Skin epidermis (tissue), 12 donors: Measurements from ENCODE around the gene MYL6.
A peak's percentile ranks its signal among the peaks of the same experiment; 100 is the strongest.
"Not testable (repeated sequence)": the region's sequence is repeated elsewhere in the genome, so short reads cannot be mapped to it uniquely, and the experiment has no call there.

ENCODE experiments used
- H3K27ac ChIP-seq, 21 experiments: fragments of 200-600 bp; sonication (generic) in 11 of 21; one replicate each; pipeline ENCODE4 v1.5.0; 2020; ENCODE audit warnings: mild to moderate bottlenecking in 3 of 21, inconsistent platforms in 2 of 21, moderate library complexity in 2 of 21
- H3K4me3 ChIP-seq, 7 experiments: fragments of 200-600 bp; sonication (generic) in 2 of 7; one replicate each; pipeline ENCODE4 v1.5.0; 2020; ENCODE audit warnings: inconsistent platforms in 2 of 7, mild to moderate bottlenecking in 2 of 7, moderate library complexity in 1 of 7

The MYL6 gene

GRCh38 chr12:56165369-56165768 lies 7.2 kb downstream of the MYL6 start:
- Histone ChIP-seq H3K27ac (peak overlapping the region in 2 of 21 experiments; percentile 23 to 28), H3K4me3 (no peak overlapping the region)

- no peak overlapping the region for H3K27ac ChIP-seq
- no peak overlapping the region for H3K4me3 ChIP-seq
These were observed 11.1 kb downstream of the MYL6 start for GRCh38 chr12:56169229-56169759.

- Histone ChIP-seq H3K4me3 (no peak overlapping the region), H3K27ac (no peak overlapping the region)
These were observed 14.7 kb downstream of the MYL6 start for GRCh38 chr12:56172839-56173238.

GRCh38 chr12:56178347-56178746 lies 20.2 kb downstream of the MYL6 start:
- H3K27ac ChIP-seq: no peak overlapping the region
- H3K4me3 ChIP-seq: no peak overlapping the region

GRCh38 chr12:56186957-56187356 lies 28.8 kb downstream of the MYL6 start:
- Histone ChIP-seq H3K4me3 (no peak overlapping the region), H3K27ac (peak overlapping the region in 1 of 21 experiments; percentile 18)

- peak overlapping the region; percentile 74 to 95 (median 85) for H3K4me3 ChIP-seq
- H3K27ac ChIP-seq: peak overlapping the region in 20 of 21 experiments; percentile 84 to 98 (median 93)
These were observed 30.1 kb downstream of the MYL6 start for GRCh38 chr12:56188131-56188777.

- Histone ChIP-seq H3K4me3 (peak overlapping the region; percentile 74 to 95 (median 85)), H3K27ac (peak overlapping the region; percentile 84 to 98 (median 93))
These were observed 30.6 kb downstream of the MYL6 start for GRCh38 chr12:56188778-56189098.

GRCh38 chr12:56189099-56189917 lies 31.1 kb downstream of the MYL6 start, which contains the start of gene SMARCC2:
TSS of gene SMARCC2 (minus strand) at chr12:56189483. CDS start at chr12:56189461, 22 bp downstream.
- Histone ChIP-seq H3K4me3 (peak within 1 kb of the TSS; percentile 74 to 95 (median 85)), H3K27ac (peak within 1 kb of the TSS; percentile 84 to 98 (median 93))

GRCh38 chr12:56189918-56190694 lies 31.9 kb downstream of the MYL6 start:
- peak overlapping the region; percentile 37 to 98 (median 91) for H3K27ac ChIP-seq
- H3K4me3 ChIP-seq: peak overlapping the region; percentile 47 to 95 (median 85)

GRCh38 chr12:56190695-56191155 lies 32.6 kb downstream of the MYL6 start:
- H3K4me3 ChIP-seq: peak overlapping the region; percentile 47 to 95 (median 85)
- H3K27ac ChIP-seq: peak overlapping the region in 20 of 21 experiments; percentile 66 to 98 (median 91)

- Histone ChIP-seq H3K27ac (no peak overlapping the region), H3K4me3 (no peak overlapping the region)
These were observed 34.4 kb downstream of the MYL6 start for GRCh38 chr12:56192582-56192981.

GRCh38 chr12:56193025-56193578 lies 34.9 kb downstream of the MYL6 start:
- Histone ChIP-seq H3K4me3 (no peak overlapping the region), H3K27ac (no peak overlapping the region)

GRCh38 chr12:56196818-56197550 lies 38.8 kb downstream of the MYL6 start:
- H3K27ac ChIP-seq, H3K4me3 ChIP-seq: not testable (repeated sequence)

- H3K4me3 ChIP-seq: no peak overlapping the region
- H3K27ac ChIP-seq: no peak overlapping the region
These were observed 39.9 kb downstream of the MYL6 start for GRCh38 chr12:56197921-56198635.

GRCh38 chr12:56198836-56199235 lies 40.7 kb downstream of the MYL6 start:
- Histone ChIP-seq H3K27ac (no peak overlapping the region), H3K4me3 (no peak overlapping the region)

- H3K4me3 ChIP-seq: no peak overlapping the region
- H3K27ac ChIP-seq: no peak overlapping the region
These were observed 44.2 kb downstream of the MYL6 start for GRCh38 chr12:56202366-56202765.

GRCh38 chr12:56202838-56203237 lies 44.7 kb downstream of the MYL6 start:
- Histone ChIP-seq H3K4me3 (no peak overlapping the region), H3K27ac (no peak overlapping the region)

- Histone ChIP-seq H3K27ac (no peak overlapping the region), H3K4me3 (no peak overlapping the region)
These were observed 46.1 kb downstream of the MYL6 start for GRCh38 chr12:56204275-56204674.
